ENCODE data around the gene FBXL19. TPM values are rescaled to one million over a fixed set of nuclear protein-coding genes. Genes with fewer than 3 reads are reported as not detected.
A peak's percentile ranks its signal among the peaks of the same experiment; 100 is the strongest.

Gene FBXL19
- total and polyA plus RNA-seq, 9 of the 15 experiments (the other 6 are each of a cell fraction or from before 2014, with no cell fraction given): 0.13 to 48.0 (median 13.5) TPM; not detected in 1

GRCh38 chr16:30922960-30923535, 324 bp upstream of the FBXL19 start (continued):
- TF ChIP-seq LCOR (CRISPR knock-in tag; IDR thresholded peaks at IDR 0.05): 0 out of 2 replicates have a peak, but pooled peaks have one; percentile 28
- peak; percentile 57 for TF ChIP-seq TAF9B (IDR thresholded peaks at IDR 0.05; ENCODE audit: partially characterized antibody)
- no peak for TF ChIP-seq HEY1 (CRISPR knock-in tag; IDR thresholded peaks at IDR 0.05; ENCODE audit: borderline replicate concordance)
- TF ChIP-seq CHD4 (IDR thresholded peaks at IDR 0.05; ENCODE audit: insufficient read depth, insufficient replicate concordance, low read depth, low read length, poor library complexity, severe bottlenecking): no peak
- peak; percentile 77; the same call in 1 of the 2 replicates for TF ChIP-seq HDGF (IDR thresholded peaks at IDR 0.05)
- peak; percentile 73 for TF ChIP-seq TAF7 (tag; IDR thresholded peaks at IDR 0.05)
- TF ChIP-seq PML (IDR thresholded peaks at IDR 0.05; ENCODE audit: low read length): no peak; the same call in 1 of the 2 replicates
- TF ChIP-seq PKNOX1 (IDR thresholded peaks at IDR 0.05): peak; percentile 80
- TF ChIP-seq ZKSCAN3 (CRISPR knock-in tag; IDR thresholded peaks at IDR 0.05): no peak
- TF ChIP-seq KAT7 (CRISPR knock-in tag; IDR thresholded peaks at IDR 0.05; ENCODE audit: borderline replicate concordance): no peak
- no peak for TF ChIP-seq NFE2L1 (tag; IDR thresholded peaks at IDR 0.05; ENCODE audit: borderline replicate concordance, low read depth)
- 0 out of 2 replicates have a peak, but pooled peaks have one; percentile 24 for TF ChIP-seq ZNF655 (CRISPR knock-in tag; IDR thresholded peaks at IDR 0.05)
- no peak for TF ChIP-seq RFX7 (CRISPR knock-in tag; IDR thresholded peaks at IDR 0.05)
- TF ChIP-seq, protein P1, sequence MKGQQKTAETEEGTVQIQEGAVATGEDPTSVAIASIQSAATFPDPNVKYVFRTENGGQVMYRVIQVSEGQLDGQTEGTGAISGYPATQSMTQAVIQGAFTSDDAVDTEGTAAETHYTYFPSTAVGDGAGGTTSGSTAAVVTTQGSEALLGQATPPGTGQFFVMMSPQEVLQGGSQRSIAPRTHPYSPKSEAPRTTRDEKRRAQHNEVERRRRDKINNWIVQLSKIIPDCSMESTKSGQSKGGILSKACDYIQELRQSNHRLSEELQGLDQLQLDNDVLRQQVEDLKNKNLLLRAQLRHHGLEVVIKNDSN (CRISPR knock-in tag; IDR thresholded peaks at IDR 0.05): peak; percentile 63
- TF ChIP-seq ZNF766 (CRISPR knock-in tag; conservative IDR thresholded peaks at IDR 0.05): peak; percentile 84; the same call in 1 of the 2 replicates
- peak; percentile 75; the same call in 1 of the 2 replicates for TF ChIP-seq ZNF165 (CRISPR knock-in tag; IDR thresholded peaks at IDR 0.05; ENCODE audit: borderline replicate concordance)
- no peak; the same call in 1 of the 2 replicates for TF ChIP-seq POLR2H (tag; IDR thresholded peaks at IDR 0.05; ENCODE audit: low read depth)
- TF ChIP-seq CBX3 (IDR thresholded peaks at IDR 0.05; ENCODE audit: borderline replicate concordance in 1 of 2, low read length in 2 of 2): 0 out of 3 replicates have a peak, but pooled peaks of 1 of the 2 experiments have one; percentile 7
- TF ChIP-seq CBX2 (IDR thresholded peaks at IDR 0.05; ENCODE audit: insufficient read depth, low read length, poor library complexity, severe bottlenecking): no peak
- TF ChIP-seq OTX1 (CRISPR knock-in tag; IDR thresholded peaks at IDR 0.05): peak; percentile 92
- TF ChIP-seq MTA3 (IDR thresholded peaks at IDR 0.05; ENCODE audit: borderline replicate concordance): peak; percentile 49; the same call in 1 of the 2 replicates
- no peak; the same call in 1 of the 2 replicates for TF ChIP-seq SMAD4 (CRISPR knock-in tag; conservative IDR thresholded peaks at IDR 0.05)
- TF ChIP-seq, protein P2, sequence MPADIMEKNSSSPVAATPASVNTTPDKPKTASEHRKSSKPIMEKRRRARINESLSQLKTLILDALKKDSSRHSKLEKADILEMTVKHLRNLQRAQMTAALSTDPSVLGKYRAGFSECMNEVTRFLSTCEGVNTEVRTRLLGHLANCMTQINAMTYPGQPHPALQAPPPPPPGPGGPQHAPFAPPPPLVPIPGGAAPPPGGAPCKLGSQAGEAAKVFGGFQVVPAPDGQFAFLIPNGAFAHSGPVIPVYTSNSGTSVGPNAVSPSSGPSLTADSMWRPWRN (IDR thresholded peaks at IDR 0.05; ENCODE audit: low read depth): 0 out of 2 replicates have a peak, but pooled peaks have one; percentile 20
- no peak for TF ChIP-seq ARHGAP35 (IDR thresholded peaks at IDR 0.05; ENCODE audit: partially characterized antibody)

All from K562 (cell line).